Measurements from ENCODE around the gene ZRANB1. TPM values are rescaled to one million over a fixed set of nuclear protein-coding genes. Genes with fewer than 3 reads are reported as not detected.
A peak's percentile ranks its signal among the peaks of the same experiment; 100 is the strongest.
"Not testable (repeated sequence)": the region's sequence is repeated elsewhere in the genome, so short reads cannot be mapped to it uniquely, and the experiment has no call there.

ZRANB1 gene
- total RNA-seq, 2 experiments from 2014 or later: 14.5 to 17.0 TPM

DNA sequence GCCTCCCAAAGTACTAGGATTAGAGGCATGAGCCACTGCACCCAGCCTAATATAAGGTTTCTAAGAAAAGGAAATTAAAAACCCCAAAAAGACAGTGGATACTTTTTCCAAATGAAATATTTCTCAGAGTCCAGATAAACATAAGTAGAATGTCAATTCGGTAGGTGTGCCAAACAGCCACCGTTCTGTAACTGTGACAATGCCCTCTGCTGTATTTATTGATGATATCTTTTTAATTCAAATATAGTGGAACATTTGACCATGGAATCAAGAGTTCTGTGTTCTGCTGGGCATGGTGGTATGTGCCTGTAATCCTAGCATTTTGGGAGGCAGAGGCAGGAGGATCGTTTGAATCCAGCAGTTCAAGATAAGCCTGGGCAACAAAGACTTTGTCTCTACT lies 28.8 kb upstream of the ZRANB1 start:
- no TSS peak for BruUV-seq (replicated peaks)
- DNase-seq (ENCODE audit: low spot score): no peak
- ChIA-PET POLR2A (no interaction called here), CTCF (ENCODE audit: unreplicated experiment) (no interaction called here)
- Histone ChIP-seq H2AFZ (ENCODE audit: low read length) (no peak overlapping the region), H3K9me2 (ENCODE audit: insufficient read depth, low read length) (no peaks in the 10 kb centered on the region), H3K4me3 (ENCODE audit: low read depth, low read length, poor library complexity, severe bottlenecking) (no peak overlapping the region), H3K4me2 (ENCODE audit: low read length) (no peak overlapping the region), H3K27ac (ENCODE audit: low read depth, low read length, poor library complexity, severe bottlenecking) (no peak overlapping the region), H3K9me3 (ENCODE audit: low read length) (no peaks in the 10 kb centered on the region), H3K36me3 (ENCODE audit: insufficient read depth, low read length) (no peaks in the 10 kb centered on the region), H3K79me2 (ENCODE audit: insufficient read depth, low read depth, low read length) (peaks cover 9% of the 10 kb centered on the region), H4K20me1 (ENCODE audit: insufficient read depth, low read length) (0 out of 2 replicates have a peak, but pooled peaks cover 7% of the 10 kb centered on the region), H3K4me1 (ENCODE audit: insufficient read depth, low read length, poor library complexity, severe bottlenecking) (peaks cover 10% of the 10 kb centered on the region)
- intact Hi-C loops (cut with micrococcal nuclease; ENCODE audit: unreplicated experiment): no loop called here
- TF ChIP-seq, protein P1, sequence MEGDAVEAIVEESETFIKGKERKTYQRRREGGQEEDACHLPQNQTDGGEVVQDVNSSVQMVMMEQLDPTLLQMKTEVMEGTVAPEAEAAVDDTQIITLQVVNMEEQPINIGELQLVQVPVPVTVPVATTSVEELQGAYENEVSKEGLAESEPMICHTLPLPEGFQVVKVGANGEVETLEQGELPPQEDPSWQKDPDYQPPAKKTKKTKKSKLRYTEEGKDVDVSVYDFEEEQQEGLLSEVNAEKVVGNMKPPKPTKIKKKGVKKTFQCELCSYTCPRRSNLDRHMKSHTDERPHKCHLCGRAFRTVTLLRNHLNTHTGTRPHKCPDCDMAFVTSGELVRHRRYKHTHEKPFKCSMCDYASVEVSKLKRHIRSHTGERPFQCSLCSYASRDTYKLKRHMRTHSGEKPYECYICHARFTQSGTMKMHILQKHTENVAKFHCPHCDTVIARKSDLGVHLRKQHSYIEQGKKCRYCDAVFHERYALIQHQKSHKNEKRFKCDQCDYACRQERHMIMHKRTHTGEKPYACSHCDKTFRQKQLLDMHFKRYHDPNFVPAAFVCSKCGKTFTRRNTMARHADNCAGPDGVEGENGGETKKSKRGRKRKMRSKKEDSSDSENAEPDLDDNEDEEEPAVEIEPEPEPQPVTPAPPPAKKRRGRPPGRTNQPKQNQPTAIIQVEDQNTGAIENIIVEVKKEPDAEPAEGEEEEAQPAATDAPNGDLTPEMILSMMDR (conservative IDR thresholded peaks at IDR 0.05; ENCODE audit: low read length): no peak
- no peak for TF ChIP-seq EZH2phosphoT487 (IDR thresholded peaks at IDR 0.05; ENCODE audit: borderline replicate concordance, low read depth, low read length)

DNA sequence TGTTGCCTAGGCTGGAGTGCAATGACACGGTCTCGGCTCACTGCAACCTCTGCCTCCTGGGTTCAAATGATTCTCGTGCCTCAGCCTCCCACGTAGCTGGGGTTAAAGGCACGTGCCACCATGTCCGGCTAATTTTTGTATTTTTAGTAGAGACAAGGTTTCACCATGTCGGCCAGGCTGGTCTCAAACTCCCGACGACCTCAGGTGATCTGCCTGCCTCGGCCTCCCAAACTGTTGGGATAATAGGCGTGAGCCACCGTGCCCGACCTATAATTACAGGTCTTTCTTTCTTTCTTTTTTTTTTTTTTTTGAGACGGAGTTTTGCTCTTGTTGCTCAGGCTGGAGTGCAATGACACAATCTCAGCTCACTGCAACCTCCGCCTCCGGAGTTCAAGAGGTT lies 27.5 kb upstream of the ZRANB1 start:
- CTCF ChIA-PET (ENCODE audit: unreplicated experiment); DNase-seq (ENCODE audit: low spot score); intact Hi-C loops (cut with micrococcal nuclease; ENCODE audit: unreplicated experiment); BruUV-seq (replicated peaks); H3K4me2 ChIP-seq (ENCODE audit: low read length); H3K27ac ChIP-seq (ENCODE audit: low read depth, low read length, poor library complexity, severe bottlenecking); H3K9me2 ChIP-seq (ENCODE audit: insufficient read depth, low read length); H2AFZ ChIP-seq (ENCODE audit: low read length); H3K36me3 ChIP-seq (ENCODE audit: insufficient read depth, low read length); H3K4me3 ChIP-seq (ENCODE audit: low read depth, low read length, poor library complexity, severe bottlenecking); H3K9me3 ChIP-seq (ENCODE audit: low read length): not testable (repeated sequence)
- Histone ChIP-seq H3K79me2 (ENCODE audit: insufficient read depth, low read depth, low read length) (peaks cover 21% of the 10 kb centered on the region), H4K20me1 (ENCODE audit: insufficient read depth, low read length) (peaks cover 12% of the 10 kb centered on the region; the same call in 1 of the 2 replicates), H3K4me1 (ENCODE audit: insufficient read depth, low read length, poor library complexity, severe bottlenecking) (peaks cover 19% of the 10 kb centered on the region)
- POLR2A ChIA-PET: interaction anchor here (0.6 to 2.2 kb wide), 4 partner anchors 12 to 256 kb away, joined by 3 to 11 read pairs (median 6); no protein-coding TSS in a partner anchor

DNA sequence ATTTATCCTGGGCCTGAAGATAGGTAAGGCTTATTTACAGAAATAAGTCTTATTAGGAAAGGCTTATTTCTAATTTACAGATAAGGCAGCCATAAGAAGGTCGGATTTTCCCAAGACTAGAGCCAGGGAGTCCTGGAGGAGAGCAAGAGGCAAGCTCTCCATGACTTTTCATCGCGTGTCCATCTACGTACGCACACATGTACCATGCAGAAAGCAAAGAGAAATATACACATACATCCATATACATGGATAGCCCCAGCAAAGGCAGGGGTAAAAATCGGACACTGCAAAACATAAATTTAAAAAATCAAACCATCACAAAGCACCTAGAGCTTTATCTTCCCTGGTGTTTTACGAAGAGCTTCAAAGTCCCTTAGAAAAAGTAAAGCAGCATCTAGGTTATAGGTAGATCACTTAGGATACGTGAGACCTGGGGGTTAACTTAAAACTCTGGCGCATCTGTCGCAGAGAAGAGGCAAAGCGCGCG lies 25.8 kb upstream of the ZRANB1 start:
- TF ChIP-seq, protein P1 (conservative IDR thresholded peaks at IDR 0.05; ENCODE audit: low read length): no peak
- no peak for TF ChIP-seq EZH2phosphoT487 (IDR thresholded peaks at IDR 0.05; ENCODE audit: borderline replicate concordance, low read depth, low read length)

More for the DNA sequence above, 25.8 kb upstream of the ZRANB1 start:
- Histone ChIP-seq H3K4me2 (ENCODE audit: low read length) (peak overlapping the region; percentile 99), H2AFZ (ENCODE audit: low read length) (peak overlapping the region; percentile 96), H4K20me1 (ENCODE audit: insufficient read depth, low read length) (peaks cover 12% of the 10 kb centered on the region; the same call in 1 of the 2 replicates), H3K4me1 (ENCODE audit: insufficient read depth, low read length, poor library complexity, severe bottlenecking) (peaks cover 19% of the 10 kb centered on the region), H3K4me3 (ENCODE audit: low read depth, low read length, poor library complexity, severe bottlenecking) (peak overlapping the region; percentile 92), H3K9me3 (ENCODE audit: low read length) (no peaks in the 10 kb centered on the region), H3K36me3 (ENCODE audit: insufficient read depth, low read length) (no peaks in the 10 kb centered on the region), H3K9me2 (ENCODE audit: insufficient read depth, low read length) (no peaks in the 10 kb centered on the region), H3K79me2 (ENCODE audit: insufficient read depth, low read depth, low read length) (peaks cover 36% of the 10 kb centered on the region), H3K27ac (ENCODE audit: low read depth, low read length, poor library complexity, severe bottlenecking) (peak overlapping the region; percentile 63)
- DNase-seq (ENCODE audit: low spot score): peak; percentile 22
- BruUV-seq (replicated peaks): TSS peak; percentile 93
- POLR2A ChIA-PET: interaction anchor here (0.6 to 2.2 kb wide), 14 partner anchors 10 to 170 kb away, joined by 3 to 11 read pairs (median 4); partner anchors contain the start of gene ABRAXAS2
- CTCF ChIA-PET (ENCODE audit: unreplicated experiment): no interaction called here
- intact Hi-C loops (cut with micrococcal nuclease; ENCODE audit: unreplicated experiment): loop anchor here (1.0 to 5.0 kb wide), 5 partner anchors 71 to 379 kb away; partner anchors contain the start of genes ABRAXAS2 and FAM53B

Data from OCI-LY7 (cell line).